ENCODE measurements around the gene BAHD1. TPM values are rescaled to one million over a fixed set of nuclear protein-coding genes. Genes with fewer than 3 reads are reported as not detected.

The BAHD1 gene
- total RNA-seq, result 9.6 and 13.9 TPM in 2 replicates

DNA sequence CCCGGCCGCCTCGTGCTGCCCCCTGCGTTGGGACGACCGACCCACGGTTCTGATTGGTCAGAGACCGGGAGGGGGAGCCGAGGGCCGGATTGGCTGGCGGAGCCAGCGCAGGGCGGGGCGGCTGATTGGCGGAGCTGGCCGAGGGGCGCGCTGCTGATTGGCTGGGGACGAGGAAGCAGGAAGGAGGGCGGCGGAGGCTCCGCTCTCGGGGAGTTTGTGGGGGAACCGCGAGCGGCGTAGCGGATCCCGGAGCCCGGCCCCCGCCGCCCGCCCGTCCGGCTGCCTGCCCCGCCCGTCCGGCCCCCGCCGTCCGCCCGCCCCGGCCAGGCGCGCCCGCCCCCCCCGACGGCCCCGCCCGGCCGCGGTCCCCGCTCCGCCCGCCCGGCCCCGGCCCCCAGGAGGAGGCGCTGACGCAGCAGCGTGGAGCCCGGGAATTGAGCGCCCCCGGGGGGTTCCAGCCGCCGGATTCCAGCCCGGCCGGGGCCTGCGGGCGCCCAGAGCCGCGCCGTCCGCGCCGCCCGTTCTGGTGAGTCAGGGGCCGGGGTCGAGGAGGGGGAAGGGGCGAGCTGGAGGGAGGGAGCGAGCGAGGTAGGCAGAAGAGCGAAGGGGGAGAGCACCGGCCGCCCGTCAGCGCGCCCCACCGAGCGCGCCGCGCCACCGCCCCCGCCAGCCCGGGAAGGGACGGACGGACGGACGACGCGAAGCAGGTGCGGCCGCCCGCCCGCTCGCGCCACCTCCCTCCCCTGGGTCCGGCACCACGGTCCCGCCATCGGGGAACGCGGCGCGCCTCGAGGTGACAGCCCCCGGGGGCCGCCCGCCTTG, at the start of gene BAHD1:
BAHD1 (plus strand) TSS at position 211 of the 822 bp plus-strand sequence. CDS start 17,512 bp downstream, outside the sequence.

DNA sequence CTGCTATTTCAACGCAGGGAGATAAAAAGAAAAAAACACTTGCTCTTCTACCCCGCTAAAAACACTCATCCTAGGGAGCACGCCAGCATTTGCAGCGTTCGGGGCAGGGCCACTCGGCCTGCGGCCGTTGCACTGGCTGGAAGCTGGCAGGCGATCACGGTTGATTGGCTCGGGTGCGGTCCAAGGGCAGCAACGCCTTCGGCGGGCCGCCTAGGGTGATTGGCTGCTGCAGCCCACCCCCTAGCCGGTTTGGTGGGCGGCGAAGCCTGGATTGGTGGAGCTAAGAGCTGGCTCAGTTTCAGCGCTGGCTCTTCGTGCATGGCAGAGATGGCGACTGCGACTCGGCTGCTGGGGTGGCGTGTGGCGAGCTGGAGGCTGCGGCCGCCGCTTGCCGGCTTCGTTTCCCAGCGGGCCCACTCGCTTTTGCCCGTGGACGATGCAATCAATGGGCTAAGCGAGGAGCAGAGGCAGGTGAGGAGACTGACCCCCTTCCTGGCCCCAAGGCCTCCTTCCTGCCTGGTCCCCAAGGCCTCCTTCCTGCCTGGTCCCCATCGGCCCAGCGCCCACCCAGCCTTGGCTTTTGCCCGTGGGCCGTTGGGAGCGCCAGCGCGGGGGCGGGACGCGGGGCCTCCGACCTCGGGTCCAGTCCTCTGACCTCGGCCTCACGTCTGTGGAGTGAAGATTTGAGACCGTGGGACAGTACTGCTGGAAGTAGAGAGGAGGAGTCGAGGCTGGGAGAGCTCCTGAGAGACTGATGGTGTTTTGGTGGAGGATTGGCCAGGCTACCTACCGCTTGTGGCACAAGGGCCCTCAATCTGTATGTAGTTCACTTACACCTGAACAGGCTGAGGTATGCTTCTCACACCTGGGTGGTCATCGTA, 35.0 kb upstream of the BAHD1 start, which contains the start of gene IVD:
IVD (plus strand) TSS at position 295 of the 881 bp plus-strand sequence; CDS start at position 328, 33 bp downstream.

DNA sequence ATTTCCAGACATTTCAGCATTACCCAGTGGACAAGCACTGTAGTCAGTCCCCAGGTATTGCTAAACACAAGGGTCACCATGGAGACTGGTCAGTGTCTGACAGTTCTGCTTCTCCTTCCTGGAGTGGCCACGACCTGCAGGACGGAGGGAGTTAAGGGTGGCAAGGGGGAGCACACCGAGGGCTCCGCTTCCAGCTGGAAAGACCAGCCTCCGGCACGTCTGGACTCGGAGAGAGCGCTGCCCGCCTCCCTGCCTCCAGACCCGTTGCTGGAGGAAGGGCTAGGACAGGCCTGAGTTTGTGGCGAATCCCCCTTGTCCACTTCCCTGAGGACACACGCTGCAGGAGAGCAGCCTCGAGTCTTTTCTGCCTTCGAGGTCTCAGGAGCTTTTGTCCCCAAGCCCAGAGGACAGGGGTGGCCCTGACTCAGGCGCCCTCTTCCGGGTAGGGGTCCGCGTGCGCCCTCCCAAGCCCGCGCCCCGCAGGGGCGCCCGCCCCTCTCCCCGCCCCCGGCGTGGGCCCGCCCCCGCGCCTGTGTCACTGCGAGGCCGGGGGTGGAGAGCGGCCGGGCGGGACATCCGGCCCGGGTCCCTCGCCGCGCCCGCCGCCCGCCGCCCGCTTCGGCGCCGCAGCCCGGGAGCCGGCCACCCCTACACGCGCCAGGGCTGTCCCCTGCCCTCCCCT, 29.8 kb downstream of the BAHD1 start, which contains the start of gene CHST14:
CHST14 (plus strand) TSS at position 562 of the 682 bp plus-strand sequence. CDS start 230 bp downstream, outside the sequence.

Other genes with a start within 250 kb of the BAHD1 start
- 1.1 and 9.0 TPM in 2 replicates for gene PAK6, start 201.9 kb upstream of the BAHD1 start, total RNA-seq
- gene ANKRD63, start 157.9 kb upstream of the BAHD1 start, total RNA-seq, result not detected in 2 replicates
- 0.81 and 2.2 TPM in 2 replicates for gene PLCB2, start 133.0 kb upstream of the BAHD1 start, total RNA-seq
- 5.5 and 13.1 TPM in 2 replicates for gene INAFM2, start 117.3 kb upstream of the BAHD1 start, total RNA-seq
- 7.0 and 13.4 TPM in 2 replicates for gene CCDC9B, start 100.0 kb upstream of the BAHD1 start, total RNA-seq
- gene PHGR1, start 89.9 kb upstream of the BAHD1 start, total RNA-seq, result not detected in 2 replicates
- gene DISP2, start 82.7 kb upstream of the BAHD1 start, total RNA-seq, result 0.33 and 0.38 TPM in 2 replicates
- 10.0 and 94.8 TPM in 2 replicates for gene KNSTRN, start 58.2 kb upstream of the BAHD1 start, total RNA-seq
- 35.0 and 44.6 TPM in 2 replicates for gene IVD, start 35.2 kb upstream of the BAHD1 start, total RNA-seq
- gene CHST14, start 30.0 kb downstream of the BAHD1 start, total RNA-seq, result 23.6 and 34.0 TPM in 2 replicates
- 17.1 and 17.6 TPM in 2 replicates for gene CCDC32, start 124.1 kb downstream of the BAHD1 start, total RNA-seq
- 16.3 and 16.7 TPM in 2 replicates for gene RPUSD2, start 128.3 kb downstream of the BAHD1 start, total RNA-seq
- 1.3 and 27.4 TPM in 2 replicates for gene KNL1, start 153.3 kb downstream of the BAHD1 start, total RNA-seq

Data from mesangial cell (primary cell).